PC-3 (cell line): ENCODE data around the gene DNAH10. TPM values are rescaled to one million over a fixed set of nuclear protein-coding genes. Genes with fewer than 3 reads are reported as not detected.
"Not testable (repeated sequence)": the region's sequence is repeated elsewhere in the genome, so short reads cannot be mapped to it uniquely, and the experiment has no call there.

ENCODE experiments used
- ATAC-seq: fragments of 200-7000 bp; cut with Tn5 transposase; 2 replicates; pipeline ENCODE4 v1.9.1; 2020; ENCODE audit warnings: mild to moderate bottlenecking, moderate library complexity
- BruUV-seq: library from RNA; stranded (reverse); fragments of 400-500 nt; replicated peaks from 2 replicates; lab custom pipeline; 2021; lab: Mats Ljungman, UMichigan
- CTCF ChIA-PET: fragments of 300-600 bp; sonication (Branson Sonifier 250); formaldehyde crosslinking; loops from one replicate; lab custom pipeline; 2022; ENCODE audit warnings: antibody characterized with exemption; lab: Charles Lee
- POLR2A ChIA-PET: fragments of 300-600 bp; sonication (Branson Sonifier 250); formaldehyde crosslinking; loops from one replicate; lab custom pipeline; 2022; ENCODE audit warnings: antibody characterized with exemption; ENCODE audit not compliant: unreplicated experiment; lab: Charles Lee
- DNase-seq: peaks from one replicate; pipeline ENCODE4 v3.0.0-alpha.2; 2015
- H2AFZ ChIP-seq: fragments of 300-600 bp; sonication (generic); 2 replicates; pipeline ENCODE4 v1.6.0; 2016; ENCODE audit warnings: antibody characterized with exemption, low read length
- H3F3A ChIP-seq: fragments of 300-600 bp; sonication (generic); one replicate; pipeline ENCODE4 v1.6.0; 2017; ENCODE audit warnings: antibody characterized with exemption, low read length, control low read depth, mild to moderate bottlenecking; ENCODE audit not compliant: unreplicated experiment
- H3K27ac ChIP-seq: fragments of 300-600 bp; sonication (generic); 2 replicates; pipeline ENCODE4 v1.5.1; 2016; ENCODE audit warnings: mild to moderate bottlenecking, low read length
- H3K27me3 ChIP-seq: fragments of 300-600 bp; sonication (generic); 2 replicates; pipeline ENCODE4 v1.6.1; 2016; ENCODE audit warnings: low read length, mixed read lengths
- H3K36me3 ChIP-seq: fragments of 300-600 bp; sonication (generic); 2 replicates; pipeline ENCODE4 v1.6.1; 2016; ENCODE audit warnings: low read depth, mixed run types, low read length, mixed read lengths
- H3K4me1 ChIP-seq: fragments of 300-600 bp; sonication (generic); 2 replicates; pipeline ENCODE4 v1.5.1; 2016; ENCODE audit warnings: low read length; ENCODE audit not compliant: insufficient read depth
- H3K4me2 ChIP-seq: fragments of 300-600 bp; sonication (generic); 2 replicates; pipeline ENCODE4 v1.6.0; 2016; ENCODE audit warnings: low read length
- H3K4me3 ChIP-seq: fragments of 300-600 bp; sonication (generic); 2 replicates; pipeline ENCODE4 v1.5.1; 2016; ENCODE audit warnings: mild to moderate bottlenecking, low read length, mixed read lengths
- H3K79me2 ChIP-seq: fragments of 300-600 bp; sonication (generic); 2 replicates; pipeline ENCODE4 v1.6.1; 2017; ENCODE audit warnings: low read length, mixed read lengths
- H3K9ac ChIP-seq: fragments of 300-600 bp; sonication (generic); 2 replicates; pipeline ENCODE4 v1.6.0; 2016; ENCODE audit warnings: mild to moderate bottlenecking, low read length
- H3K9me2 ChIP-seq: fragments of 300-600 bp; sonication (generic); replicated peaks from 2 replicates; pipeline ENCODE4 v1.6.1; 2016; ENCODE audit warnings: mixed run types, low read length, mixed read lengths
- H3K9me3 ChIP-seq: fragments of 300-600 bp; sonication (generic); 2 replicates; pipeline ENCODE4 v1.6.1; 2016; ENCODE audit warnings: low read length, mixed read lengths
- H4K20me1 ChIP-seq: fragments of 300-600 bp; sonication (generic); 2 replicates; pipeline ENCODE4 v1.6.1; 2016; ENCODE audit warnings: low read length, mixed read lengths
- CTCF ChIP-seq: fragments of 300-600 bp; sonication (generic); conservative IDR thresholded peaks from 2 replicates; pipeline ENCODE4 v1.5.1; 2017; ENCODE audit warnings: antibody characterized with exemption, low read depth, mild to moderate bottlenecking, low read length
- EZH2 ChIP-seq: fragments of 300-600 bp; sonication (generic); IDR thresholded peaks from one replicate; pipeline ENCODE4 v1.6.1; 2017; ENCODE audit warnings: antibody characterized with exemption, mild to moderate bottlenecking, low read length; ENCODE audit not compliant: unreplicated experiment
- EZH2phosphoT487 ChIP-seq: fragments of 300-600 bp; sonication (generic); IDR thresholded peaks from 2 replicates; pipeline ENCODE4 v1.6.1; 2018; ENCODE audit warnings: mild to moderate bottlenecking, antibody characterized with exemption, low read length, borderline replicate concordance
- intact Hi-C: fragments of 100-400 bp; cut with micrococcal nuclease; formaldehyde crosslinking; loops from 2 replicates; pipeline ENCODE4 v1.9.0; 2023
- total RNA-seq: library from RNA; depleted of rRNA; stranded (reverse); fragments of >200 nt; gene quantifications from 2 replicates; pipeline ENCODE4 v1.2.3, GENCODE V29; 2014

Gene DNAH10
- total RNA-seq, 1 experiment from 2014 or later: 0.15 TPM

DNA sequence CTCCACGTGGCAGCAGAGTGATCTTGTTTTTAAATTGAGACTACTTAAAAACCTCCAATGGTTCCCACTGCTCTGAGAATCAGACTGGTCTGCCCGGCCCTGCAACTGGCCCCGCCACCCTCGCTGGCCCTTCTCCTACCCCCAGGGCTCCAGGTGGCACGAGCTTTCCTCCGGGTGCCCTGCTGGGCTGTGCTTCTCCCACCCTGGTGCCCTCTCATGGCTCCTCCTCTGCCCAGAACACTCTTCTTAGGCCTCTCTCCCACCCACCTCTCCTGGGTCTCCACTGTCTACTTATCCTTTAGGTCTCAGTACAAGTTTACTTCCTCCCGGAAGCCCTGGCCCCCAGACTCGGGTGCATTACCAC is 184.0 kb downstream of the DNAH10 start:
- CTCF ChIA-PET: interaction anchor here (0.6 kb wide), 1 partner anchor 14 kb away, joined by 10 read pairs; no protein-coding TSS in a partner anchor

GRCh38 chr12:123946516-123947505 is 184.7 kb downstream of the DNAH10 start:
- H3K27ac ChIP-seq, H3K79me2 ChIP-seq, H3K27me3 ChIP-seq, POLR2A ChIA-PET, BruUV-seq, H3K4me2 ChIP-seq, DNase-seq, ATAC-seq, intact Hi-C loops, H3K4me3 ChIP-seq, H4K20me1 ChIP-seq, H3K9me2 ChIP-seq, H3K9ac ChIP-seq, H3K36me3 ChIP-seq, H3K9me3 ChIP-seq, H3F3A ChIP-seq, H2AFZ ChIP-seq: not testable (repeated sequence)
- peaks cover 28% of the 10 kb centered on the region for H3K4me1 ChIP-seq
- CTCF ChIA-PET: interaction anchor here (0.6 kb wide), 1 partner anchor 15 kb away, joined by 10 read pairs; no protein-coding TSS in a partner anchor

More for the DNA sequence above, 184.0 kb downstream of the DNAH10 start:
- H3K4me1 ChIP-seq: peaks cover 25% of the 10 kb centered on the region
- peaks cover 6% of the 10 kb centered on the region; the same call in 1 of the 2 replicates for H3K9me3 ChIP-seq
- no peaks in the 10 kb centered on the region for H4K20me1 ChIP-seq
- intact Hi-C loops: no loop called here
- no peak overlapping the region for H3K9ac ChIP-seq
- TF ChIP-seq EZH2phosphoT487 (no peak), EZH2 (no peak), CTCF (no peak)
- no peak overlapping the region for H2AFZ ChIP-seq
- no peak overlapping the region for H3K27ac ChIP-seq
- H3K36me3 ChIP-seq: peaks cover 7% of the 10 kb centered on the region; the same call in 1 of the 2 replicates
- H3K79me2 ChIP-seq: no peaks in the 10 kb centered on the region
- no peak for ATAC-seq
- no peak overlapping the region for H3K4me2 ChIP-seq
- no TSS peak for BruUV-seq
- no peaks in the 10 kb centered on the region for H3K9me2 ChIP-seq
- no peak for DNase-seq
- no peaks in the 10 kb centered on the region for H3K27me3 ChIP-seq
- no peak overlapping the region for H3K4me3 ChIP-seq
- POLR2A ChIA-PET: no interaction called here
- no peaks in the 10 kb centered on the region for H3F3A ChIP-seq

GRCh38 chr12:123947531-123947930 is 185.4 kb downstream of the DNAH10 start:
- CTCF ChIA-PET, H3K27ac ChIP-seq, intact Hi-C loops, DNase-seq, H3K9ac ChIP-seq, H3K36me3 ChIP-seq, BruUV-seq, H3K4me3 ChIP-seq, H3K79me2 ChIP-seq, H2AFZ ChIP-seq, H4K20me1 ChIP-seq, H3K9me3 ChIP-seq, ATAC-seq, POLR2A ChIA-PET, H3K27me3 ChIP-seq, H3K4me2 ChIP-seq, H3F3A ChIP-seq, H3K9me2 ChIP-seq: not testable (repeated sequence)
- peaks cover 29% of the 10 kb centered on the region for H3K4me1 ChIP-seq
